HFF-Myc (cell line): ENCODE results near the gene COMP.

Experiments
- DNase-seq: peaks from one replicate; pipeline ENCODE4 v3.0.0-alpha.2; 2011; ENCODE audit warnings: low read depth; ENCODE audit errors: extremely low read depth
- H3K4me3 ChIP-seq: replicated peaks from 2 replicates; pipeline ENCODE4 v1.5.1; 2011; ENCODE audit warnings: low read depth, mild to moderate bottlenecking, control low read depth, low read length
- TF ChIP-seq, protein P1 (sequence below): IDR thresholded peaks from 2 replicates; pipeline ENCODE4 v1.5.1; 2012; ENCODE audit warnings: mild to moderate bottlenecking, low read depth, low read length, control low read depth; ENCODE audit errors: missing control alignments

COMP gene

GRCh38 chr19:18760440-18761383, 30.4 kb downstream of the COMP start:
- TF ChIP-seq, protein P1, sequence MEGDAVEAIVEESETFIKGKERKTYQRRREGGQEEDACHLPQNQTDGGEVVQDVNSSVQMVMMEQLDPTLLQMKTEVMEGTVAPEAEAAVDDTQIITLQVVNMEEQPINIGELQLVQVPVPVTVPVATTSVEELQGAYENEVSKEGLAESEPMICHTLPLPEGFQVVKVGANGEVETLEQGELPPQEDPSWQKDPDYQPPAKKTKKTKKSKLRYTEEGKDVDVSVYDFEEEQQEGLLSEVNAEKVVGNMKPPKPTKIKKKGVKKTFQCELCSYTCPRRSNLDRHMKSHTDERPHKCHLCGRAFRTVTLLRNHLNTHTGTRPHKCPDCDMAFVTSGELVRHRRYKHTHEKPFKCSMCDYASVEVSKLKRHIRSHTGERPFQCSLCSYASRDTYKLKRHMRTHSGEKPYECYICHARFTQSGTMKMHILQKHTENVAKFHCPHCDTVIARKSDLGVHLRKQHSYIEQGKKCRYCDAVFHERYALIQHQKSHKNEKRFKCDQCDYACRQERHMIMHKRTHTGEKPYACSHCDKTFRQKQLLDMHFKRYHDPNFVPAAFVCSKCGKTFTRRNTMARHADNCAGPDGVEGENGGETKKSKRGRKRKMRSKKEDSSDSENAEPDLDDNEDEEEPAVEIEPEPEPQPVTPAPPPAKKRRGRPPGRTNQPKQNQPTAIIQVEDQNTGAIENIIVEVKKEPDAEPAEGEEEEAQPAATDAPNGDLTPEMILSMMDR: no peak
- H3K4me3 ChIP-seq: no peak overlapping the region
- DNase-seq: no peak

- TF ChIP-seq, protein P1: no peak
- H3K4me3 ChIP-seq: no peak overlapping the region
- no peak for DNase-seq
Observed at GRCh38 chr19:18759995-18760426, 31.1 kb downstream of the COMP start.

DNA sequence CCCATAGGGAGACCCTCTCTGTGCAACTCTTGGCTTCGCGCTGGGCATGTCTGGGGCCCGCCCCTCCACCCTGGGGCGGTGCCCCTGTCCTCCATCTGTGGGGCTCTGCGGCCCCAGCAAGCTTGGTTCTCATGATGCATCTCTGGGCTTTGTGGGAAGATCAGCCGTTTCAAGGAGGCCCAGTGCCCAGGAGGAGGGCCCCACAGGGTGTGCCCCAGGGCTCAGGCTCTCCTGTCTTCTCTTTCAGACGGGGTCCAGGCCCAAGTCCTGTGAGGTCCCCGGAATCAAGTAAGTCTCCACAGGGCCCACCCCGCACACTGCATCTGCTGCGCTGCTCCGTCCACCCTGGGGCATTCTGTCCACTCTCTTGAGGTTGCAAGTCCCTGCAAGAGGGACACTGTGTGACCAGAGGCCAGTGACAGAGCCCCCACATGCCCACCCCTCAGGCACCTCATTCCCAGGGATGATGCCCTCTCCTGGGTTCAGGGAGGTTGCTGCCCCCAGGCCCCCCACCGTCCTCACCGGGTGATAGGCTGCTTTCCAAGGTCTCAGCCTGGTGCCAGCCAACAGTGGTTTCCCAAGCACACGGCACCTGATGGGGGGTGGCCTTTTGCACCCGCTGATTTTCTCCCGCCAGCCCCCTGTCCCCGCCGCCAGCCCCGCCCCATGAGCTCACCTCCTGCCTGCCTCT, 31.7 kb downstream of the COMP start:
- TF ChIP-seq, protein P1: no peak
- H3K4me3 ChIP-seq: no peak overlapping the region
- no peak for DNase-seq

- no peak overlapping the region for H3K4me3 ChIP-seq
- DNase-seq: no peak
- TF ChIP-seq, protein P1: no peak
Observed at GRCh38 chr19:18756896-18757295, 34.2 kb downstream of the COMP start.

DNA sequence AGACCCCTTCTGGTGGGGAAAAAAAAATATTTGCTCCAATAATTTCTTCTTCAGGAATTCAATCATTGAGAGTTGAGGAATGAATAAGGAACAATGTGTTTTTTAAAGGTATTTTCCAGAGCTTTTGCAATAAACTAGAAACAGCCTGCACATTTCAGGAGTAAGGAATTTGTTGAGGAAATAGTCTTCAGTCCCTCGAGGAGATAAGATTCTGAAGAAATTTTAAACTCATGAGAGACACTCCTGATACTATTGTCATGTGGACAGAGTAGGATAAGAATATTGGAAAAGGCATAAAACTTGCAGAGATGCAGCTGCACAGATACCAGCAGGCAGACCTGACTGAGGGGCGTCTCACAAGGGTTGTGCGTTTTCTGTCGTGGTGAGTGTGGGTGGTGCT, 36.6 kb downstream of the COMP start:
- TF ChIP-seq, protein P1: no peak
- H3K4me3 ChIP-seq: no peak overlapping the region
- no peak for DNase-seq

DNA sequence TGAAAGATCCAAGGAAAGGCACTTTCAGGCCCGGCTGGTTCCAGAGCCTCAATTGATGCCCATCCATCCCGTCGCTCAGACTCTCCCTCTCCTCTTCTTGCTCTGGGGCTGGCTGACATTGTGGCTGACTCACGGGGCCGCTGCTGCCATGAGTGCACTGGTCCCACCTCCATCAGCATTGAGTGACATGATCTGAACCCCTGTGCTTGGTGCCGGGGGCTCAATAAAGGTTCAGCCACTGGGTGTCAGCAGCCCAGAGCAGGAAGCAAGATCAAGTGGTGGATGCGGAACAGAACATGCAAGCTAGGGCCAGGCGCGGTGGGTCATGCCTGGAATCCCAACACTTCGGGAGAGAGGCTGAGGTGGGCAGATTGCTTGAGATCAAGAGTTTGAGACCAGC, 39.5 kb downstream of the COMP start:
- no peak for DNase-seq
- no peak overlapping the region for H3K4me3 ChIP-seq
- TF ChIP-seq, protein P1: no peak
